ENCODE measurements around the gene NANS. TPM values are rescaled to one million over a fixed set of nuclear protein-coding genes. Genes with fewer than 3 reads are reported as not detected.
"Not testable (repeated sequence)": the region's sequence is repeated elsewhere in the genome, so short reads cannot be mapped to it uniquely, and the experiment has no call there.

The NANS gene
- total RNA-seq, 1 donor from 2014 or later, result 54.8 TPM

GRCh38 chr9:98104445-98104881, 47.9 kb downstream of the NANS start:
- H3K27ac Mint-ChIP-seq (ENCODE audit: unreplicated experiment), result no peak overlapping the region
- peaks cover 6% of the 10 kb centered on the region for H3K9me3 Mint-ChIP-seq (ENCODE audit: low read depth)
- no peak for TF ChIP-seq CTCF (IDR thresholded peaks at IDR 0.05)
- H3K36me3 Mint-ChIP-seq (ENCODE audit: low read depth), result no peaks in the 10 kb centered on the region
- no peaks in the 10 kb centered on the region for H3K27me3 Mint-ChIP-seq (ENCODE audit: low read depth)
- H3K4me1 Mint-ChIP-seq (ENCODE audit: low read depth), result no peaks in the 10 kb centered on the region
- no peak for DNase-seq (ENCODE audit: low spot score)
- H3K4me3 Mint-ChIP-seq (ENCODE audit: unreplicated experiment), result no peak overlapping the region

GRCh38 chr9:98105006-98105405, 48.5 kb downstream of the NANS start:
- Mint-ChIP-seq H3K27me3 (ENCODE audit: low read depth) (no peaks in the 10 kb centered on the region), H3K4me1 (ENCODE audit: low read depth) (no peaks in the 10 kb centered on the region), H3K4me3 (ENCODE audit: unreplicated experiment) (no peak overlapping the region), H3K27ac (ENCODE audit: unreplicated experiment) (no peak overlapping the region), H3K9me3 (ENCODE audit: low read depth) (peaks cover 6% of the 10 kb centered on the region), H3K36me3 (ENCODE audit: low read depth) (no peaks in the 10 kb centered on the region)
- TF ChIP-seq CTCF (IDR thresholded peaks at IDR 0.05), result no peak
- no peak for DNase-seq (ENCODE audit: low spot score)

- no peak overlapping the region for H3K4me3 Mint-ChIP-seq (ENCODE audit: unreplicated experiment)
- H3K36me3 Mint-ChIP-seq (ENCODE audit: low read depth), result no peaks in the 10 kb centered on the region
- DNase-seq (ENCODE audit: low spot score), result no peak
- H3K9me3 Mint-ChIP-seq (ENCODE audit: low read depth), result peaks cover 6% of the 10 kb centered on the region
- H3K4me1 Mint-ChIP-seq (ENCODE audit: low read depth), result no peaks in the 10 kb centered on the region
- TF ChIP-seq CTCF (IDR thresholded peaks at IDR 0.05), result no peak
- no peak overlapping the region for H3K27ac Mint-ChIP-seq (ENCODE audit: unreplicated experiment)
- no peaks in the 10 kb centered on the region for H3K27me3 Mint-ChIP-seq (ENCODE audit: low read depth)
Observed at GRCh38 chr9:98107926-98108325, 51.4 kb downstream of the NANS start.

- no peaks in the 10 kb centered on the region for H3K4me1 Mint-ChIP-seq (ENCODE audit: low read depth)
- no peaks in the 10 kb centered on the region for H3K27me3 Mint-ChIP-seq (ENCODE audit: low read depth)
- no peak for DNase-seq (ENCODE audit: low spot score)
- TF ChIP-seq CTCF (IDR thresholded peaks at IDR 0.05), result no peak
- H3K9me3 Mint-ChIP-seq (ENCODE audit: low read depth), result peaks cover 6% of the 10 kb centered on the region
- H3K27ac Mint-ChIP-seq (ENCODE audit: unreplicated experiment), result no peak overlapping the region
- H3K36me3 Mint-ChIP-seq (ENCODE audit: low read depth), result no peaks in the 10 kb centered on the region
- H3K4me3 Mint-ChIP-seq (ENCODE audit: unreplicated experiment), result no peak overlapping the region
Observed at GRCh38 chr9:98108531-98109031, 52.0 kb downstream of the NANS start.

GRCh38 chr9:98109052-98109451, 52.5 kb downstream of the NANS start:
- H3K9me3 Mint-ChIP-seq (ENCODE audit: low read depth), result peaks cover 6% of the 10 kb centered on the region
- H3K36me3 Mint-ChIP-seq (ENCODE audit: low read depth), result no peaks in the 10 kb centered on the region
- peak; percentile 21 for DNase-seq (ENCODE audit: low spot score)
- no peak overlapping the region for H3K27ac Mint-ChIP-seq (ENCODE audit: unreplicated experiment)
- H3K4me1 Mint-ChIP-seq (ENCODE audit: low read depth), result no peaks in the 10 kb centered on the region
- H3K4me3 Mint-ChIP-seq (ENCODE audit: unreplicated experiment), result no peak overlapping the region
- H3K27me3 Mint-ChIP-seq (ENCODE audit: low read depth), result no peaks in the 10 kb centered on the region
- no peak for TF ChIP-seq CTCF (IDR thresholded peaks at IDR 0.05)

- H3K9me3 Mint-ChIP-seq (ENCODE audit: low read depth); H3K36me3 Mint-ChIP-seq (ENCODE audit: low read depth); H3K4me1 Mint-ChIP-seq (ENCODE audit: low read depth); H3K4me3 Mint-ChIP-seq (ENCODE audit: unreplicated experiment); H3K27me3 Mint-ChIP-seq (ENCODE audit: low read depth); H3K27ac Mint-ChIP-seq (ENCODE audit: unreplicated experiment): not testable (repeated sequence)
- DNase-seq (ENCODE audit: low spot score), result peak; percentile 5
Observed at GRCh38 chr9:98117097-98117496, 60.6 kb downstream of the NANS start.
